ENCODE measurements around the gene THAP4.

DNA sequence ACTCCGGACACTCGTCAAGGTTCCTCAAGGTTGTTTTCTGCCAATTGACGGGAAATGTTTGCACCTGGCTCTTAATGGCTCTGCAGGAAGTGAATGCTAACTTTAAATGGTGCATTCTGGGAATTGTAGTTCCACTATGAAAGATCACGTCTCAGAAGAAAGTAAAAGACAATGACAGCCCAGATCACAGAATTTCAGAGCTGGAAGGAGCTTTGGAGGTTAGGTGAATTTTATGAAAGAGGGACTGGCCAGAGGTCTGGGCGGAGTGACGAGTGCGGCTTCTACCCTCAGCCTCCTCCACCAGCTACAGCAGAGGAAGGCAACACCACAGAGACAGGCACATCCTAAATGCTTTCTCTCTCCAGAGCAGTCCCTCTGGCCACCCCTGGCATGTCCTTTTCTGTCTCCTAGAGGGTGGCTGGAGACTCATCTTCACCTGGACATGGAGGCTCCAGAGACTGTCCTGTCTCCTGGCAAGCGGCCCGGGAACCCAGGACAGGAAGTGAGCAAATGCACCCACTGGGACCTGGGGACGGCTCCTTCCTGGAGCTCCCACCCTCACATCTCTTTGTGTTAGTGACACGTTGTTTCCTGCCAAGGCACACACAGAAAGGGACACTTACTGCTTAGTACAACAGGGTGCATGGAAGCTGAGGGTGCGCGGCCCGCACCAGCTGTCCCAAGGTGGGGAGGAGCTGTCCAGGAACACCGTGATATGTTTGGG lies 19.4 kb downstream of the THAP4 start:
- TF ChIP-seq, protein P1, sequence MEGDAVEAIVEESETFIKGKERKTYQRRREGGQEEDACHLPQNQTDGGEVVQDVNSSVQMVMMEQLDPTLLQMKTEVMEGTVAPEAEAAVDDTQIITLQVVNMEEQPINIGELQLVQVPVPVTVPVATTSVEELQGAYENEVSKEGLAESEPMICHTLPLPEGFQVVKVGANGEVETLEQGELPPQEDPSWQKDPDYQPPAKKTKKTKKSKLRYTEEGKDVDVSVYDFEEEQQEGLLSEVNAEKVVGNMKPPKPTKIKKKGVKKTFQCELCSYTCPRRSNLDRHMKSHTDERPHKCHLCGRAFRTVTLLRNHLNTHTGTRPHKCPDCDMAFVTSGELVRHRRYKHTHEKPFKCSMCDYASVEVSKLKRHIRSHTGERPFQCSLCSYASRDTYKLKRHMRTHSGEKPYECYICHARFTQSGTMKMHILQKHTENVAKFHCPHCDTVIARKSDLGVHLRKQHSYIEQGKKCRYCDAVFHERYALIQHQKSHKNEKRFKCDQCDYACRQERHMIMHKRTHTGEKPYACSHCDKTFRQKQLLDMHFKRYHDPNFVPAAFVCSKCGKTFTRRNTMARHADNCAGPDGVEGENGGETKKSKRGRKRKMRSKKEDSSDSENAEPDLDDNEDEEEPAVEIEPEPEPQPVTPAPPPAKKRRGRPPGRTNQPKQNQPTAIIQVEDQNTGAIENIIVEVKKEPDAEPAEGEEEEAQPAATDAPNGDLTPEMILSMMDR (IDR thresholded peaks at IDR 0.05) = no peak
- TF ChIP-seq ZNF263 (CRISPR knock-in tag; IDR thresholded peaks at IDR 0.05; ENCODE audit: low read depth) (no peak), FOXJ3 (CRISPR knock-in tag; IDR thresholded peaks at IDR 0.05; ENCODE audit: borderline replicate concordance) (no peak)
- TF ChIP-seq, protein P2, sequence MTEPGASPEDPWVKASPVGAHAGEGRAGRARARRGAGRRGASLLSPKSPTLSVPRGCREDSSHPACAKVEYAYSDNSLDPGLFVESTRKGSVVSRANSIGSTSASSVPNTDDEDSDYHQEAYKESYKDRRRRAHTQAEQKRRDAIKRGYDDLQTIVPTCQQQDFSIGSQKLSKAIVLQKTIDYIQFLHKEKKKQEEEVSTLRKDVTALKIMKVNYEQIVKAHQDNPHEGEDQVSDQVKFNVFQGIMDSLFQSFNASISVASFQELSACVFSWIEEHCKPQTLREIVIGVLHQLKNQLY (CRISPR knock-in tag; IDR thresholded peaks at IDR 0.05) = no peak
- TF ChIP-seq, protein P3, sequence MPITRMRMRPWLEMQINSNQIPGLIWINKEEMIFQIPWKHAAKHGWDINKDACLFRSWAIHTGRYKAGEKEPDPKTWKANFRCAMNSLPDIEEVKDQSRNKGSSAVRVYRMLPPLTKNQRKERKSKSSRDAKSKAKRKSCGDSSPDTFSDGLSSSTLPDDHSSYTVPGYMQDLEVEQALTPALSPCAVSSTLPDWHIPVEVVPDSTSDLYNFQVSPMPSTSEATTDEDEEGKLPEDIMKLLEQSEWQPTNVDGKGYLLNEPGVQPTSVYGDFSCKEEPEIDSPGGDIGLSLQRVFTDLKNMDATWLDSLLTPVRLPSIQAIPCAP (CRISPR knock-in tag; IDR thresholded peaks at IDR 0.05) = no peak
- TF ChIP-seq, protein P4, sequence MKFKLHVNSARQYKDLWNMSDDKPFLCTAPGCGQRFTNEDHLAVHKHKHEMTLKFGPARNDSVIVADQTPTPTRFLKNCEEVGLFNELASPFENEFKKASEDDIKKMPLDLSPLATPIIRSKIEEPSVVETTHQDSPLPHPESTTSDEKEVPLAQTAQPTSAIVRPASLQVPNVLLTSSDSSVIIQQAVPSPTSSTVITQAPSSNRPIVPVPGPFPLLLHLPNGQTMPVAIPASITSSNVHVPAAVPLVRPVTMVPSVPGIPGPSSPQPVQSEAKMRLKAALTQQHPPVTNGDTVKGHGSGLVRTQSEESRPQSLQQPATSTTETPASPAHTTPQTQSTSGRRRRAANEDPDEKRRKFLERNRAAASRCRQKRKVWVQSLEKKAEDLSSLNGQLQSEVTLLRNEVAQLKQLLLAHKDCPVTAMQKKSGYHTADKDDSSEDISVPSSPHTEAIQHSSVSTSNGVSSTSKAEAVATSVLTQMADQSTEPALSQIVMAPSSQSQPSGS (CRISPR knock-in tag; IDR thresholded peaks at IDR 0.05; ENCODE audit: borderline replicate concordance, low read depth) = no peak

Data from WTC11 (cell line).